ENCODE data around the gene LRP3.

Gene LRP3

DNA sequence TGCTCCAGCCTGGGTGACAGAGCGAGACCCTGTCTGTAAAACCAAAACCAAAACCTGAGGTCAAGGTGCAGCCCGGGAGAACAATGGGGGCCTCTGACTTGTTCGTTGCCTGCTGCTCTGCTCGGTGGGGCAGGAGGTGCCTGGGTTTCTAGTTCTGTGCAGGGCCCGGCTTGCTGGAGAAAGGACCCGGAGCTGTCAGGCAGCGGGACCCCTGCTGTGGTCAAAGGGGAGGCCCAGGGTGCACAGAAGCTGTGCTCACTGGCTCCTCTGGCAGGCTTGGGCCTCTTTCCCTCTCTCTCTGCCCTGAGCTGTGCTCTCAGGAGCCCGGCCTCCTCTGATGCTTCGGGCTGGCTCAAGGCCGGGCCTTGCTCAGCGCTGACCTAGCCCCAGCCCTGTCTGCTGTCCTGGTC lies 3.5 kb downstream of the LRP3 start:
- no peak for DNase-seq (ENCODE audit: low read depth)
- H3K4me3 ChIP-seq (ENCODE audit: low read depth, low read length): no peak overlapping the region
- TF ChIP-seq, protein P1, sequence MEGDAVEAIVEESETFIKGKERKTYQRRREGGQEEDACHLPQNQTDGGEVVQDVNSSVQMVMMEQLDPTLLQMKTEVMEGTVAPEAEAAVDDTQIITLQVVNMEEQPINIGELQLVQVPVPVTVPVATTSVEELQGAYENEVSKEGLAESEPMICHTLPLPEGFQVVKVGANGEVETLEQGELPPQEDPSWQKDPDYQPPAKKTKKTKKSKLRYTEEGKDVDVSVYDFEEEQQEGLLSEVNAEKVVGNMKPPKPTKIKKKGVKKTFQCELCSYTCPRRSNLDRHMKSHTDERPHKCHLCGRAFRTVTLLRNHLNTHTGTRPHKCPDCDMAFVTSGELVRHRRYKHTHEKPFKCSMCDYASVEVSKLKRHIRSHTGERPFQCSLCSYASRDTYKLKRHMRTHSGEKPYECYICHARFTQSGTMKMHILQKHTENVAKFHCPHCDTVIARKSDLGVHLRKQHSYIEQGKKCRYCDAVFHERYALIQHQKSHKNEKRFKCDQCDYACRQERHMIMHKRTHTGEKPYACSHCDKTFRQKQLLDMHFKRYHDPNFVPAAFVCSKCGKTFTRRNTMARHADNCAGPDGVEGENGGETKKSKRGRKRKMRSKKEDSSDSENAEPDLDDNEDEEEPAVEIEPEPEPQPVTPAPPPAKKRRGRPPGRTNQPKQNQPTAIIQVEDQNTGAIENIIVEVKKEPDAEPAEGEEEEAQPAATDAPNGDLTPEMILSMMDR (conservative IDR thresholded peaks at IDR 0.05; ENCODE audit: low read depth, low read length): no peak

DNA sequence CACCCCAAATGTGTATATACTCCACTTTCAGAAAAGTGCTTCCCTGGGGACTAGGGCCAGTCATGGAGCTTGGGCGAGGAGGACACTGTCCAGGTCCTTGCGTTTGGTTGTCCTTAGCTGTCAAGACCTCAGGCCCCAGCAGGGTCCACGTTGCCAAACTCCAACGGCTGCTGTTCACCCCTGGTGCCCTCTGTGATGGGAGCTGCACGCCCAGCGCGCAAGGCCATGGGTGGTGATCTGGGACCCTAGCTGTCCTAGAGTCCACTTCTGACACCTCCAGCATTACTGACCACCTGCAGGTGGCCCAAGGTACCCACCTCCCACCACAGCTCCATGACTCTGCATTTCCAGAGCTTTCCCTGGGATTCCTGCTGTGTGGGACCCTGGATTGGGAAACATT lies 4.0 kb downstream of the LRP3 start:
- no peak overlapping the region for H3K4me3 ChIP-seq (ENCODE audit: low read depth, low read length)
- DNase-seq (ENCODE audit: low read depth): no peak
- TF ChIP-seq, protein P1 (conservative IDR thresholded peaks at IDR 0.05; ENCODE audit: low read depth, low read length): no peak

DNA sequence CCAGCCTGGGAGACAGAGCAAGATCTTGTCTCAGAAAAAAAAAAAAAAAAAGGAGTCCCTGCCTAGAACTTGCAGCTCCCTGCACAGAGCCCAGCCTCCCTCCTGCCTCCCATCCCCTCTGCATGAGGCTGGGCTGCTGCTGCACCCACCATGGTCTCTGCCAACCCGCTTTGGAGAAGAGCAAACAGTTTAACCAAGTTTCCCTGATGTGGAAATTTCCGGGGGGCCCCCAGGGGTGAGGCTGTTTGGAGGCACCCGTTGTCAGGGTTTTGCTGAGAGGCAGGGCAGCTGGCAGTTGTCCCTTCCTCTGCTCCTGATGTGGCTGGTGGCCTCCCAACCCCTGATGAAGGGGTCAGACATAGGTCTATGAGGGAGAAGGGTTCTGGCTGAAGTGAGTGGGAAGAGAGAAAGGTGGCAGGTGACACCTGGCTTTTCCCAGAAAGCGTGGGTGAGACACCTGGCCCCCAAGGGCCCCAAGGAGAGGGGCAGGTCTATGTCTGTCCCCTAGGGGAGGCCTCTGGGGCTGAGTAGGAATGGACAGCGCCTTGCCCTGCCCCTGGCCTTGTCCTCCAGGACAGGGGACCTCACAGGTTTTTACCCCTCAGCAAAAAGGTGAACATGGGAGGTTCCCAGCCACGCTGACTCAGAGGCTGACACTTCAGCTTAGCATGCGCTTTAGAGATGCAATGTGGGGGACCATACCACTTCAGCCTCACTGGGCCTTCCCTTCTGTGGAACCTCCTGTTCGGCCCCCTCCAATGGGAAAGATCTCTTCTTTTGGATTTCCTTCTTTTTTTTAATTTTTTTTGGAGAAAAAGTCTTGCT lies 5.5 kb downstream of the LRP3 start:
- no peak for DNase-seq (ENCODE audit: low read depth)
- TF ChIP-seq, protein P1 (conservative IDR thresholded peaks at IDR 0.05; ENCODE audit: low read depth, low read length): no peak
- no peak overlapping the region for H3K4me3 ChIP-seq (ENCODE audit: low read depth, low read length)

DNA sequence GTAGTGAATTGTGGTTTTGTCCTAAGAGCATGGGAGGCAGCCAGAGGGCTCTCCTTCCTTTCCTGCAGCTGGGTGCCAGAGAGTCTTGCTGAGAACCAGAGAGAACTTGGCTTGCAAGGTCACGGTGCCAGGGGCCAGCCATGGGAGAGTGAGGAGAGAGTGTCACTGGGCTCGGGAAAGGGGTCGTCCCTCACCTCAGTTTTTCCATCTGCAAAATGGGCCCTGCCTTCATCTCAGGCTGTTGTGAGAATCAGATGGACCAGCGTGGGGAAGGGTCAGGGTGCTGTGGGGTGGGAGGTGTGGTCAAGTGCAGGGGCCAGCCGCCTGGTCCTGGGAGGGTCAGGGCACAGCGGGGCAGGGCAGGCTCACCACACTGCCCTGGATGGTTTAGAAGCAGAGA lies 7.3 kb downstream of the LRP3 start:
- H3K4me3 ChIP-seq (ENCODE audit: low read depth, low read length): no peak overlapping the region
- no peak for DNase-seq (ENCODE audit: low read depth)

DNA sequence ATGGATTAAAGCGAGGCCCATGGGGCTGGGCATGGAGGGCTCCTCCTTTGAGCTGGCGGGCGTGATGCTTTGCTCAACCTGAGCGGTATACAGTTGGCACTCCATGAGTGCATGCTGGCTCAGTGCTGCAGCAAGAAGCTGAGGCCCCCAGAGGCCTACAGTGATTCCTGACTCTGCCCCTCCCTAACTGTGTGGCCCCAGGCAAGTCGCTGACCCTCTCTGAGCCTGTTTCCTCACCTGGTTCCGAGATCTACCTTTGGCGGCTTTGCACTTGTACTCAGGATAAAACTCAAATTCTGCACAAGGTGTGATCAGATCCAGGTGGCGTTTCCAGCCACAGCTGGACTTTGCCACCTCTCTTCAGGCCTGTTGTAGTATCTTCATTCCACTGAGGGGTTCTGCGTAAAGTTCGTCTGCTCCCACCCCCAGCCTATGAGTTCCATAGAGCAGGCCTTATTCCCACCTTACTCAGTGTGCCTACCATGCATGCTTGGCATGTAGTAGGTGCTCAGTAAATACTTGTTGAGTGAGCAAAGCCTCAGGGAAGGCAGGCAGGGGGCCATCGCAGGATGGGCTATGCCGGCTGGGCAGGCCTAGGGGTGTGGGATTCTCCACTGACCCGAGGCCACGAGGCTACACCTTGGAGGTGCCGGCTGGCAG lies 7.9 kb downstream of the LRP3 start:
- TF ChIP-seq, protein P1 (conservative IDR thresholded peaks at IDR 0.05; ENCODE audit: low read depth, low read length): no peak

More for the DNA sequence above, 7.3 kb downstream of the LRP3 start:
- TF ChIP-seq, protein P1 (conservative IDR thresholded peaks at IDR 0.05; ENCODE audit: low read depth, low read length): no peak

DNA sequence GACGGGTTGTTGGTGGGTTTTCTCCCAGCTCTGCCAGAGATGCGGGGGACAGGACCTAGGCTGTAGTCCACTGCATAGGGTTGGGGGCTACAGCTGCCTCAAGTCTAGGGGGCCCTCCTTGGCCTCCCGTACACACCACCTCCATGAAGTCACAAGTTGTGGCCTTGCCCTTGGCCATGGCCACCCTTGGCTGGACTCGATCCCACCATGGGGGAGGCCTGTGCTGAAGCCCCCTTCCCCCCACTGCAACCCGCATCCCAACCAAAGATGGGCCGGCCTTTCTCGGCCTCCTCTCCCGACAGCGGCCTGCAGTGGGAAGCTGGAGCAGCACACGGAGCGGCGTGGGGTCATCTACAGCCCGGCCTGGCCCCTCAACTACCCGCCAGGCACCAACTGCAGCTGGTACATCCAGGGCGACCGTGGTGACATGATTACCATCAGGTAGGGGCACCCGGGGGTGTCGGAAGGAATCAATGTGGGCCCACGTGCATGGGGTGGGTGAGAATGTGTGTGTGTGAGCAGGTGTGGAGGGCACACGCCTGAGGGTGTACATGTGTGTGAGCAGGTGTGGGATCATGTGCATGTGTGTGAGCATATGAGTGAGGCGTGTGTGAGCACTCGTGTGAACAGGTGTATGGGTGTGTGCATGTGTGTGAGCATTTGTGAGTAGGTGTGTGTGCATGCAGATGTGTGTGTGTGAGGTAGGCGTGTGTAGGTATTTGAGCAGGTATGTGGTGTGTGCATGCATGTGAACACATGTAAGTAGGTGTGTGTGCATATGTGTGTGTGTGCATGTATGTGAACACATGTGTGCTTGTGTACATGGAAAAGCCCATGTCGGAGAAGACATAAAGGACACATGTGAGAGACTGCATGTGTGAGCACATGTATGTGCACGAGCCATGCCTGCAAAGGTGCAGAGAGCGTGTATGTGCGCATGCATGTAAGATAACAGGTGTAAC lies 8.7 kb downstream of the LRP3 start:
- no peak overlapping the region for H3K4me3 ChIP-seq (ENCODE audit: low read depth, low read length)
- no peak for DNase-seq (ENCODE audit: low read depth)
- TF ChIP-seq, protein P1 (conservative IDR thresholded peaks at IDR 0.05; ENCODE audit: low read depth, low read length): no peak

More for the DNA sequence above, 7.9 kb downstream of the LRP3 start:
- no peak overlapping the region for H3K4me3 ChIP-seq (ENCODE audit: low read depth, low read length)
- DNase-seq (ENCODE audit: low read depth): no peak

Data from choroid plexus epithelial cell (primary cell).